ENCODE measurements around the gene AFAP1L1.
A peak's percentile ranks its signal among the peaks of the same experiment; 100 is the strongest.

Gene AFAP1L1

GRCh38 chr5:149357370-149358293 is 86.0 kb downstream of the AFAP1L1 start, which contains the start of gene PCYOX1L:
Gene PCYOX1L (plus strand): TSS chr5:149358046. CDS start chr5:149358069, 23 bp downstream.
- CTCF ChIA-PET: interaction anchor here (0.6 to 18.7 kb wide), 12 partner anchors 8 to 207 kb away, joined by 3 to 308 read pairs (median 4); partner anchors contain the start of gene GRPEL2
- POLR2A ChIA-PET: interaction anchor here (0.9 to 1.8 kb wide), 7 partner anchors 10 to 220 kb away, joined by 3 to 19 read pairs (median 5); partner anchors contain the start of gene GRPEL2
- H3K4me3 ChIP-seq (ENCODE audit: low read depth, low read length): peak within 1 kb of the TSS; percentile 73
- DNase-seq (ENCODE audit: low read depth, low spot score): peak; percentile 63
- TF ChIP-seq CTCF (IDR thresholded peaks at IDR 0.05; ENCODE audit: insufficient read depth, low read length, missing control alignments): no peak

GRCh38 chr5:149358294-149358651 is 86.6 kb downstream of the AFAP1L1 start:
- ChIA-PET POLR2A (interaction anchor here (0.9 to 1.8 kb wide), 7 partner anchors 9 to 219 kb away, joined by 3 to 19 read pairs (median 5); partner anchors contain the start of gene GRPEL2), CTCF (interaction anchor here (0.6 to 18.7 kb wide), 9 partner anchors 8 to 84 kb away, joined by 3 to 308 read pairs (median 4); partner anchors contain the start of gene GRPEL2)
- no peak for TF ChIP-seq CTCF (IDR thresholded peaks at IDR 0.05; ENCODE audit: insufficient read depth, low read length, missing control alignments)
- H3K4me3 ChIP-seq (ENCODE audit: low read depth, low read length): peak overlapping the region; percentile 73
- no peak for DNase-seq (ENCODE audit: low read depth, low spot score)

GRCh38 chr5:149358868-149359495 is 87.3 kb downstream of the AFAP1L1 start:
- no peak overlapping the region for H3K4me3 ChIP-seq (ENCODE audit: low read depth, low read length)
- ChIA-PET CTCF (interaction anchor here (1.0 to 19.5 kb wide), 5 partner anchors 10 to 83 kb away, joined by 3 to 519 read pairs (median 308); partner anchors contain the start of gene IL17B), POLR2A (interaction anchor here (1.7 to 1.8 kb wide), 2 partner anchors 8 to 14 kb away, joined by 5 to 19 read pairs; partner anchors contain the start of gene GRPEL2)
- no peak for DNase-seq (ENCODE audit: low read depth, low spot score)
- TF ChIP-seq CTCF (IDR thresholded peaks at IDR 0.05; ENCODE audit: insufficient read depth, low read length, missing control alignments): no peak

GRCh38 chr5:149360272-149360671 is 88.6 kb downstream of the AFAP1L1 start:
- H3K4me3 ChIP-seq (ENCODE audit: low read depth, low read length): no peak overlapping the region
- CTCF ChIA-PET: interaction anchor here (1.1 to 19.5 kb wide), 6 partner anchors 9 to 205 kb away, joined by 4 to 519 read pairs (median 318); partner anchors contain the start of genes GRPEL2 and IL17B
- POLR2A ChIA-PET: no interaction called here
- DNase-seq (ENCODE audit: low read depth, low spot score): no peak
- TF ChIP-seq CTCF (IDR thresholded peaks at IDR 0.05; ENCODE audit: insufficient read depth, low read length, missing control alignments): no peak

GRCh38 chr5:149362541-149362940 is 90.9 kb downstream of the AFAP1L1 start:
- no peak for TF ChIP-seq CTCF (IDR thresholded peaks at IDR 0.05; ENCODE audit: insufficient read depth, low read length, missing control alignments)
- CTCF ChIA-PET: interaction anchor here (1.7 to 19.5 kb wide), 4 partner anchors 9 to 73 kb away, joined by 14 to 519 read pairs (median 400); partner anchors contain the start of gene IL17B

More at GRCh38 chr5:149362541-149362940, 90.9 kb downstream of the AFAP1L1 start:
- H3K4me3 ChIP-seq (ENCODE audit: low read depth, low read length): no peak overlapping the region
- POLR2A ChIA-PET: no interaction called here
- DNase-seq (ENCODE audit: low read depth, low spot score): no peak

Data from AG04449 (cell line).